OCI-LY7 (cell line): ENCODE data around the gene ELOVL6.
A peak's percentile ranks its signal among the peaks of the same experiment; 100 is the strongest.

Experiments used
- EZH2phosphoT487 ChIP-seq: fragments of 200-600 bp; sonication (generic); IDR thresholded peaks from 2 replicates; pipeline ENCODE4 v1.6.1; 2018; ENCODE audit warnings: low read depth, borderline replicate concordance, mild to moderate bottlenecking, mixed run types, antibody characterized with exemption, low read length, moderate library complexity, mixed read lengths
- TF ChIP-seq, protein P1 (sequence below): fragments of 200-600 bp; sonication (generic); conservative IDR thresholded peaks from 2 replicates; pipeline ENCODE4 v1.5.1; 2014; ENCODE audit warnings: mild to moderate bottlenecking, antibody characterized with exemption, low read length, moderate library complexity, mixed read lengths

DNA sequence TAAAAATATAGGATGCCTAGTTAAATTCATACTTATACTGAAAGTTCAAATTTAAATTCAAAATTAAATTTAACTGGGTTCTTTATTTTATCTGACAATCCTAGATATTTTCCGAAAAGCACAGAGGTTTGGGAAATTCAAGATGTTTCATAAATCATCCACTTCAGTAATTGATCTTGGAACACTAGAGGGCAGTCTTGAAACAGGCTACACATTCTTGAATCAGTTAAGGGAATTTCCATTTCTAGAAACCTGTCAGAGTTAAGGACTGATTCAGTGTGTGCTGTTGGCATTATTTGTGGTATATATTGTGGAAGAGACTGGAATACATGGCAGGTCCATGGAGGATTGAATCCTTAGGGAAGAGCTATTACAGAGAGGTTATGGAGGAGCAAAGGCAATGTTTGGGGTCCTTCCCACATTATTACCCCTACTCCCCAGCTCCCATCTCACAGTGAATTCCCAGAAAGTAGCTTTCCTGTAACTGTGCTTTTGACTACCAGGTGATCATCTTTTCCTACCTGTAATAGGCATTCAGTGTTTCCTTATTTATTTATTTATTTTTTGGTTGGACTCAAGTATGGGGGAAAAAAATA is 192.9 kb downstream of the ELOVL6 start:
- TF ChIP-seq, protein P1, sequence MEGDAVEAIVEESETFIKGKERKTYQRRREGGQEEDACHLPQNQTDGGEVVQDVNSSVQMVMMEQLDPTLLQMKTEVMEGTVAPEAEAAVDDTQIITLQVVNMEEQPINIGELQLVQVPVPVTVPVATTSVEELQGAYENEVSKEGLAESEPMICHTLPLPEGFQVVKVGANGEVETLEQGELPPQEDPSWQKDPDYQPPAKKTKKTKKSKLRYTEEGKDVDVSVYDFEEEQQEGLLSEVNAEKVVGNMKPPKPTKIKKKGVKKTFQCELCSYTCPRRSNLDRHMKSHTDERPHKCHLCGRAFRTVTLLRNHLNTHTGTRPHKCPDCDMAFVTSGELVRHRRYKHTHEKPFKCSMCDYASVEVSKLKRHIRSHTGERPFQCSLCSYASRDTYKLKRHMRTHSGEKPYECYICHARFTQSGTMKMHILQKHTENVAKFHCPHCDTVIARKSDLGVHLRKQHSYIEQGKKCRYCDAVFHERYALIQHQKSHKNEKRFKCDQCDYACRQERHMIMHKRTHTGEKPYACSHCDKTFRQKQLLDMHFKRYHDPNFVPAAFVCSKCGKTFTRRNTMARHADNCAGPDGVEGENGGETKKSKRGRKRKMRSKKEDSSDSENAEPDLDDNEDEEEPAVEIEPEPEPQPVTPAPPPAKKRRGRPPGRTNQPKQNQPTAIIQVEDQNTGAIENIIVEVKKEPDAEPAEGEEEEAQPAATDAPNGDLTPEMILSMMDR = peak; percentile 95
- TF ChIP-seq EZH2phosphoT487 = no peak
